Liver (tissue), 9 donors: ENCODE results near the gene NT5DC1. TPM values are rescaled to one million over a fixed set of nuclear protein-coding genes. Genes with fewer than 3 reads are reported as not detected.

ENCODE experiments used
- DNase-seq: peaks from one replicate; pipeline ENCODE4 v3.0.0-alpha.2; 2017; ENCODE audit warnings: low spot score
- H3K27ac ChIP-seq, 2 donors: one replicate each; pipeline ENCODE4 v1.7.0; 2013; ENCODE audit warnings: inconsistent platforms in 2 of 2, low read length in 2 of 2, control low read depth in 1 of 2, low read depth in 1 of 2, mild to moderate bottlenecking in 1 of 2
- H3K27me3 ChIP-seq, 4 donors: one replicate each; pipeline versions ENCODE4 v1.6.1 to v1.7.0; 2013; ENCODE audit warnings: low read length in 3 of 4, inconsistent platforms in 1 of 4, mild to moderate bottlenecking in 1 of 4, moderate library complexity in 1 of 4; ENCODE audit not compliant: control insufficient read depth in 4 of 4, insufficient read depth in 4 of 4
- H3K36me3 ChIP-seq, 4 donors: one replicate each; pipeline versions ENCODE4 v1.6.1 to v1.7.0; 2013; ENCODE audit warnings: low read length in 3 of 4, mild to moderate bottlenecking in 3 of 4, low read depth in 1 of 4, moderate library complexity in 1 of 4; ENCODE audit not compliant: control insufficient read depth in 4 of 4, insufficient read depth in 3 of 4
- H3K4me1 ChIP-seq, 4 donors: one replicate each; pipeline versions ENCODE4 v1.6.1 to v1.7.0; 2013; ENCODE audit warnings: low read length in 3 of 4, mild to moderate bottlenecking in 3 of 4, moderate library complexity in 1 of 4; ENCODE audit not compliant: control insufficient read depth in 4 of 4, insufficient read depth in 4 of 4
- H3K4me3 ChIP-seq, 3 donors: one replicate each; pipeline versions ENCODE4 v1.6.1 to v1.7.0; 2013; ENCODE audit warnings: low read length in 3 of 3, control low read depth in 1 of 3, low read depth in 1 of 3, mild to moderate bottlenecking in 1 of 3
- H3K9ac ChIP-seq, 2 donors: one replicate each; pipeline ENCODE4 v1.7.0; 2013; ENCODE audit warnings: low read length in 2 of 2, mild to moderate bottlenecking in 2 of 2, moderate library complexity in 2 of 2, control low read depth in 1 of 2, low read depth in 1 of 2
- H3K9me3 ChIP-seq, 4 donors: one replicate each; pipeline versions ENCODE4 v1.6.1 to v1.7.0; 2013; ENCODE audit warnings: low read length in 3 of 4; ENCODE audit not compliant: control insufficient read depth in 4 of 4
- CTCF ChIP-seq: fragments of 150-350 bp; IDR thresholded peaks from 2 replicates; pipeline ENCODE4 v1.5.1; 2017; ENCODE audit warnings: improper control_type of control experiment, low read depth, low read length; ENCODE audit not compliant: missing input control
- EGR1 ChIP-seq, 2 donors: IDR thresholded peaks; 2 replicates each; pipeline ENCODE4 v1.6.1; 2016 to 2018; ENCODE audit warnings: antibody characterized with exemption in 2 of 2, low read depth in 2 of 2
- FOXA1 ChIP-seq: IDR thresholded peaks from 2 replicates; pipeline ENCODE4 v1.6.1; 2016; ENCODE audit warnings: antibody characterized with exemption
- FOXA2 ChIP-seq: IDR thresholded peaks from 2 replicates; pipeline ENCODE4 v1.6.1; 2016; ENCODE audit warnings: antibody characterized with exemption
- GABPA ChIP-seq, 2 donors: IDR thresholded peaks in 1 of 2; conservative IDR thresholded peaks in 1 of 2; 2 replicates each; pipeline ENCODE4 v1.6.1; 2016; ENCODE audit warnings: antibody characterized with exemption in 2 of 2, mild to moderate bottlenecking in 1 of 2, moderate library complexity in 1 of 2
- HNF4A ChIP-seq, 2 donors: conservative IDR thresholded peaks; 2 replicates each; pipeline ENCODE4 v1.6.1; 2016; ENCODE audit warnings: antibody characterized with exemption in 2 of 2, mild to moderate bottlenecking in 2 of 2
- HNF4G ChIP-seq: IDR thresholded peaks from 2 replicates; pipeline ENCODE4 v1.6.1; 2016; ENCODE audit warnings: antibody characterized with exemption
- JUND ChIP-seq, 2 donors: IDR thresholded peaks; 2 replicates each; pipeline ENCODE4 v1.6.1; 2016; ENCODE audit warnings: antibody characterized with exemption in 2 of 2
- MAX ChIP-seq: IDR thresholded peaks from 2 replicates; pipeline ENCODE4 v1.6.1; 2016; ENCODE audit warnings: antibody characterized with exemption
- RAD21 ChIP-seq, 2 donors: IDR thresholded peaks; 2 replicates each; pipeline ENCODE4 v1.6.1; 2016; ENCODE audit warnings: antibody characterized with exemption in 2 of 2, mild to moderate bottlenecking in 2 of 2
- REST ChIP-seq: IDR thresholded peaks from 2 replicates; pipeline ENCODE4 v1.6.1; 2016; ENCODE audit warnings: antibody characterized with exemption, mild to moderate bottlenecking
- SP1 ChIP-seq: IDR thresholded peaks from 2 replicates; pipeline ENCODE4 v1.6.1; 2018; ENCODE audit warnings: antibody characterized with exemption, mild to moderate bottlenecking
- WGBS: extraction: QIAGEN DNeasy Blood & Tissue Kit; methylation state at CpG from one replicate; pipeline ENCODE4 v1.1.7; 2013; 5-methylcytosine and 5-hydroxymethylcytosine counted together
- polyA plus RNA-seq, 2 donors: library from polyadenylated mRNA; stranded (reverse) in 1 of 2; unstranded in 1 of 2; fragments of 200-250 nt in 1 of 2; fragments of >200 nt in 1 of 2; fragmentation: Nextera tagmentation in 1 of 2; extraction: Ambion mirVana in 1 of 2; gene quantifications; one replicate each; pipeline versions ENCODE4 v1.2.1 to v1.2.3, GENCODE V29; 2013 to 2015
- total RNA-seq, 2 donors: library from RNA; depleted of rRNA; stranded (reverse); fragments of >200 nt; gene quantifications; one replicate each; pipeline ENCODE4 v1.2.3, GENCODE V29; 2014
- TF ChIP-seq, protein P1 (sequence below): IDR thresholded peaks from 2 replicates; pipeline ENCODE4 v1.6.1; 2016; ENCODE audit warnings: antibody characterized with exemption
- donor health status: healthy.
- donor health status: healthy.
- donor health status: healthy.
- donor health status: healthy.
- donor health status: healthy.

Gene NT5DC1
- total and polyA plus RNA-seq, 4 donors = 10.4 to 31.4 (median 23.3) TPM

DNA sequence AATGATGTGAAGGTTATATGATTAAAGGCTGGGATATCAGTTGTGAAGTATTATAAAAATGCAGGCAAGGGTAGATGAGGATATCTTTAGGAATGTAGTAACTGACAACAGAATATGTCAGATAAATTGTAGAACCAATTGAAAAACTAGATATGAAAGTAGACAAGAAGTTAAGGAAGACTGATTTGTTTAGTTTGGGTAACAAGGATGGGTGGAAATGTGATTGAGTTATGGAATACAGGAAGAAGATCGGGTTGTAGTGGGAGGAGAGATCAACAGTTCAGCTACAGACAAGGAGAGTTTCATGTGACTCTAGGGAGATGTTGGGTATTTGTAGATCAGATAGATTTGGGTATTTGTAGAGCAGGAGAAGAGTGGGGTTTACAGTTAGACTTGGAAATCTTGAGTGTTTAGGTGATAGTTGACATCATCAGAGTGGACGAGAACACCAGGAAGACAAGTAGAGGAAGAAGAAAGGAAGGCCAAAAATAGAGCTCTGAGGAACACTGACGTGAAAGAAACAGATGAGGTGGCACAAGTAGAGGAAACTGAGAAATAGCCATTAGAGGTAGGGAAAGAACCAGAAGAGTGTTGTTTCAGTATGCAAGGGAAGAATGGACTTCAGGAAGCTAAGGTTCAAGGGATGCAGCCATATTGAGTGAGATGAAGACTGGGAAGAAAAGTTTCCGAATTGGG lies 191.2 kb downstream of the NT5DC1 start:
- no peak overlapping the region for H3K4me3 ChIP-seq
- no peaks in the 10 kb centered on the region for H3K9me3 ChIP-seq
- no peaks in the 10 kb centered on the region for H3K4me1 ChIP-seq
- H3K9ac ChIP-seq = no peak overlapping the region
- 83% methylated on average over 4 of the region's 4 CpGs for WGBS
- no peak overlapping the region for H3K27ac ChIP-seq
- no peaks in the 10 kb centered on the region for H3K27me3 ChIP-seq
- no peak for TF ChIP-seq REST
- TF ChIP-seq JUND (IDR thresholded peaks at IDR 0.05) = no peak
- no peak for TF ChIP-seq FOXA1
- no peak for TF ChIP-seq HNF4G
- no peak for TF ChIP-seq SP1
- TF ChIP-seq FOXA2 = no peak
- no peaks in the 10 kb centered on the region for H3K36me3 ChIP-seq
- DNase-seq = no peak

GRCh38 chr6:116292553-116292952 lies 191.9 kb downstream of the NT5DC1 start:
- WGBS = 91% methylated on average over 1 of the region's 1 CpG
- no peaks in the 10 kb centered on the region for H3K4me1 ChIP-seq
- no peak for TF ChIP-seq CTCF
- TF ChIP-seq GABPA (IDR thresholded peaks at IDR 0.05 in 1 of 2, conservative IDR thresholded peaks at IDR 0.05 in 1 of 2) = no peak
- no peak for TF ChIP-seq HNF4A (conservative IDR thresholded peaks at IDR 0.05)
- no peak for TF ChIP-seq FOXA2
- no peak for TF ChIP-seq SP1
- TF ChIP-seq, protein P1, sequence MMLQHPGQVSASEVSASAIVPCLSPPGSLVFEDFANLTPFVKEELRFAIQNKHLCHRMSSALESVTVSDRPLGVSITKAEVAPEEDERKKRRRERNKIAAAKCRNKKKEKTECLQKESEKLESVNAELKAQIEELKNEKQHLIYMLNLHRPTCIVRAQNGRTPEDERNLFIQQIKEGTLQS = no peak
- TF ChIP-seq FOXA1 = no peak
- H3K27me3 ChIP-seq = no peaks in the 10 kb centered on the region
- H3K9me3 ChIP-seq = no peaks in the 10 kb centered on the region
- no peak overlapping the region for H3K4me3 ChIP-seq
- DNase-seq = no peak
- H3K9ac ChIP-seq = no peak overlapping the region
- H3K36me3 ChIP-seq = no peaks in the 10 kb centered on the region
- H3K27ac ChIP-seq = no peak overlapping the region

DNA sequence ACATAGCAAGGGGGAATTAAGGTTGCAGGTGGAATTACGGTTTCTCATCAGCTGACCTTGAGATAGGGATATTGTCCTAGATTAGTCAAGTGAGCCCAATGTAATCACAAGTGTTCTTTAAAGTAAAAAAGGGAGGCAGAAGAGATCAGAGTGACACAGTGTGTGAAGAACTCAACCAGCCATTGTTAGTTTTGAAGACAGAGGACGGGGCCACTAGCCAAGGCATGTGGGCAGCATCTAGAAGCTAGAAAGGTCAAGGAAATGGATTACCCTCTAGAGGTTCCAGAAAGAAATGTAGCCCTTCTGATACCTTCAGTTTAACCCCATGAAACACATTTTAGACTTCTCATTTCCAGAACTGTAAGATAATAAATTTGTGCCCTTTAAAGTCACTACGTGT lies 197.6 kb downstream of the NT5DC1 start:
- DNase-seq = no peak
- WGBS = 95% methylated on average over 3 of the region's 3 CpGs
- Histone ChIP-seq H3K27ac (no peak overlapping the region), H3K4me1 (peaks cover 0 to 14% (median 12%) of the 10 kb centered on the region in 4 donors), H3K36me3 (no peaks in the 10 kb centered on the region), H3K27me3 (no peaks in the 10 kb centered on the region), H3K9ac (no peak overlapping the region), H3K4me3 (no peak overlapping the region), H3K9me3 (peaks cover 0 to 2% (median 0%) of the 10 kb centered on the region in 4 donors)
- TF ChIP-seq MAX (no peak), HNF4A (conservative IDR thresholded peaks at IDR 0.05) (no peak), CTCF (no peak), REST (no peak), JUND (IDR thresholded peaks at IDR 0.05) (no peak), RAD21 (IDR thresholded peaks at IDR 0.05) (no peak), EGR1 (IDR thresholded peaks at IDR 0.05; ENCODE audit: low read depth in 2 of 2) (no peak), HNF4G (no peak), FOXA1 (no peak)
- TF ChIP-seq, protein P1 = no peak
